HG02840 (cell line): ENCODE data around the gene KRT36.

Experiments used
- ATAC-seq: cut with Tn5 transposase; IDR thresholded peaks from one replicate; pipeline ENCODE4 v1.9.1; 2021; ENCODE audit warnings: mild to moderate bottlenecking, moderate library complexity, moderate number of reproducible peaks; ENCODE audit not compliant: unreplicated experiment, low FRiP score

KRT36 gene

GRCh38 chr17:41522301-41523224, 32.9 kb upstream of the KRT36 start:
- ATAC-seq, result no peak

GRCh38 chr17:41521574-41522261, 32.0 kb upstream of the KRT36 start:
- ATAC-seq, result no peak

DNA sequence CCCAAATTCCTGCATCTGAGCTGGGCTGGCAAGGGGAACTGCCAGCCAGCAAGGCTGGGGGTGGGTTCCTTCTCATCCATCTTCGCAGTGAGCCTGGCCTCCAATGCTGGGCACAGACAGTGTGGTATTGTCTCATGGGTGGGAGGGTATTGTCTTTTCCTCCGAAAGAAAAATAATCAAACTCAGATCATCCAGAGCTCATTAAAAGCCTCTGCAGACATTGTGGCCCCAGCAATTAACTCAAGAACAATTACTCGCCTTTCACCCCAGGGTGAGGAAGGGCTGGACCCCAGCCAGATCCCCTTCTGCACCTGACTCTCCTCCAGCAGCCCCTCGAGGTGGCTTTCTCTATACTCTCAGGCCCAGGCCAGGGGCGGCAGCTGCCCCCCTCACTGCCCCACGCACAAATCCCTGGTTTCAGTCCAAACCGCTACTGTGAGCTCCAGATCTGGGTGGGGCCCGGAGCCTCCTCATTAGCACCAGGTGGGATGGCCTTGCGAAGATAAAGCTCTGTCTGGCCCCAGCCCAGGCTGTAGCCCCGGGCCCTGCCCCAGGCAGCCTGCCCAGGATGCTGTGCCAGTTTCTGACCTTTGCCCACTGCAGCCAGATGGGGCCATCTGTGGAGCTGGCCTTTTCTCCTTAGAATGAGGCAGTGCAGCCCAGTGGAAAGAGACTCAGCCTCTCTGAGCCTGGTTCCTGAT, 31.3 kb upstream of the KRT36 start:
- no peak for ATAC-seq

GRCh38 chr17:41519501-41520224, 30.0 kb upstream of the KRT36 start:
- no peak for ATAC-seq

DNA sequence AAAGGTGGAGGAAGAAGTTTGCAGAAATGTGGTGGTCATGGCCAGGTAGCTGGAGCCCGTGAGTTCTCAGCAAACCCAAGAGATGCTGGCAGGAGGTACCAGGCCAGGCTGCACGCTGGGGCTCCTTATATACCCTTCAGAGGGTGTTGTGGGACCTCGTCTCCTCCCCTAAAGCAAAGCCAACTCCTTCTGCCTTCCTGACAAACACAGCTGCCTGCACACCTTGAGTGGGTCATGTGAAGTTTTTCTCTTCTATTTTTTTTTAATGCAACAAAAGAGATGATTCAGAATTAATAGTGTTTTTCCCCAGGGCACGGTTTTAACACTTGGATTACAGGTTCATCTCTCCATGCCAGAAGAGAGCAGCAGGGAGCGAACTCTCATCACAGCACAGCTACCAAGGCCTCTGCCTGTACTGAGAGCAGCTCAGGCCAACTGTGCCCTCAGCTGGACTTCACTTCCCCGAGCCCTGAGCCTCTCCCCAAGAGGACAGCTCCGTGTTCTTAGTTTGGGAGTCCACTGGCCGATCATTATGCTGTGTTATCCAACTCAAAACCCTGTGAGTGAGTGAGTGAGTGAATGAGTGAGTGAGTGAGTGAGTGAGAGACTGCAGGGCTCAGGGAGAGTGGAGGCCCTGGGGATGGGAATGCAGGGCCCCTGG, 29.2 kb upstream of the KRT36 start, which contains the start of gene KRT15:
KRT15 (minus strand) TSS at position 102 of the 661 bp plus-strand sequence; CDS start at position 39, 63 bp downstream.
- ATAC-seq, result no peak

- no peak for ATAC-seq
These were observed 28.3 kb upstream of the KRT36 start for GRCh38 chr17:41518031-41518430.

GRCh38 chr17:41516830-41517283, 27.1 kb upstream of the KRT36 start:
- ATAC-seq, result no peak

GRCh38 chr17:41516147-41516829, 26.6 kb upstream of the KRT36 start:
- no peak for ATAC-seq

- no peak for ATAC-seq
These were observed 23.4 kb upstream of the KRT36 start for GRCh38 chr17:41513168-41513547.

DNA sequence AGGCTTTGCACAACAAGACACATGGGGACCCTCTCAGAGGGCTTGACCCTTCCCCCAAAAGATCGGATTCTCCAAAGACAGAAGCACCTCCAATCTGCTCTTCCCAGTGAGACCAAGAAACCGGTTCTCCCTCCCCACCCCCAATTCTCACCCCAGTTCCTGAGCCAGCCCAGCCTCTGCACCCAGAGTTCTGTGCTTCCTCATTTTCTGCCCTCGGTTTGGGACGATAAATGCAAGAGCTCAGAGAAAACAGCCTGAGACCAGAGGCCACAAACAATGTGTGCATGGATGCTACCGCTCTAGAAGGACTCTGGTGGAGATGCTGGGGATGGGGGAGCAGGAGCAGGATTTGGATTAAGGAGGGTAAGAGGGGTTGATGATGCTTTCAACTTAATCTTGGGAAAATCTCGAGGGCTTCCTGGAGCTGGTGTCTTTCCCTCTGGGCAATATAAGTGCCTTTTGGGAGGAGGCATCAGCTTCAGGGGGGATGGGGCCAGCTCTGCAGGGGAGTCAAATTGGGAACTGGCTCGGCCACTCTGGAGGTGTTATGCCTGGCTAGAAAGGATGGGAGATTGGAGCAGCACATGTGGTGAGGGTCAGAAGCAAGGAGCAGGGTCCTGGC, 22.9 kb upstream of the KRT36 start:
- ATAC-seq, result no peak

GRCh38 chr17:41511716-41512115, 22.0 kb upstream of the KRT36 start:
- ATAC-seq, result no peak

DNA sequence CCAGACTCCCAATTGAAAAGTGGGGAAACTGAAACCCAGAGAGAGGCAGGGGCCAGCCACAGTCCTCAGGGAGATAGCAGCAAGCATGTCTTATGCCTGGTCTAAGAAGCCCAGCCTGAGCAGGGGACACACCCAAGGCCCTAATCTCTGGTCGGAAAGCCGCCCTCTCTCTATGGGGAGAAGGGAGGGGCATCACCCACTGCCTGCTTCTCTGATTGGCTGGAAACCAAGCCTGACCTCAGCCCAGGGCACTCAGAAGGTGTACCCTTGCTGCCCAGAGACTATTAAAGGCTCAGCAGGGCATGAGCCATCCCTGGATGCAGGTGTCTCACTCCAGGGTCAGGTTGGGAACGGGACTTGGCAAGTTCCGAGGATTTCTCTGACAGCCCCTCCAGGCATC, 21.4 kb upstream of the KRT36 start:
- ATAC-seq, result no peak

DNA sequence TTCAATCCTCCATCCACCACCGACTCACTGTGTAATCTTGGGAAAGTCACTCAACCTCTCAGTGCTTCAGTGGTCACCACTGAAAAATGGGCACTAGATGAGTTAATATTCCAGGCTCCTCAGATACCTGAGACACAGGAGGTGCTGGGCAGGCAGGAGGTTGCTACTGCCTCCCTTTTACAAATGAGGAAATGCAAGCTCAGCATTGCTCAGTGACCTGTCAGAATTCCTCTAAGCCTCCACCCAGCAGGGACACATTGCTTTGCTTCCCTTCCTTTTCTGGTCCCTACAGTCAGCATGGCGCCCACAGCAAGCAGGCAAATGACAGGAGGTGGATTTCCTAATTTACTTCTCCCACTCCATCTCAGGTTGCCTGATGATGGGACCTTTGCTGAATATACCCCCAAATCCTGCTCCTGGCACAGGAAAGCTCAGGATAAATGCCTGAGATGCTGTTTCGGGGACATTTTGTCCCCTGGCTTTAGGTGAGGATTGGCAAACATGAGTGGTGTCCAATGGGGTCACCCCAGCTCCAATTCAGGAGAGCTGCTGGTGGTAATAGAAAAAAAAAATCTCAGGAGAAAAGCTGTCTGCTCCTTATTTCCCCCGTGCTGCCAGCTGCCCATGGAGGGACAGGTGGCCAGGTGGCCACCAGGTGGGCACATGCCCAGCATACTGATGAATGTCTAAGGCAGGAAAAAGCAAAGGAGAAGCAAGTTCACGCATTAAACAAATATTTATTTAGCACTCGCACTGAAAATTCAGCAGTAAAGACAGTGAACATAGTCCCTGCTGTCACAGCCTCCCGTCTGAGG, 20.7 kb upstream of the KRT36 start:
- ATAC-seq, result no peak

DNA sequence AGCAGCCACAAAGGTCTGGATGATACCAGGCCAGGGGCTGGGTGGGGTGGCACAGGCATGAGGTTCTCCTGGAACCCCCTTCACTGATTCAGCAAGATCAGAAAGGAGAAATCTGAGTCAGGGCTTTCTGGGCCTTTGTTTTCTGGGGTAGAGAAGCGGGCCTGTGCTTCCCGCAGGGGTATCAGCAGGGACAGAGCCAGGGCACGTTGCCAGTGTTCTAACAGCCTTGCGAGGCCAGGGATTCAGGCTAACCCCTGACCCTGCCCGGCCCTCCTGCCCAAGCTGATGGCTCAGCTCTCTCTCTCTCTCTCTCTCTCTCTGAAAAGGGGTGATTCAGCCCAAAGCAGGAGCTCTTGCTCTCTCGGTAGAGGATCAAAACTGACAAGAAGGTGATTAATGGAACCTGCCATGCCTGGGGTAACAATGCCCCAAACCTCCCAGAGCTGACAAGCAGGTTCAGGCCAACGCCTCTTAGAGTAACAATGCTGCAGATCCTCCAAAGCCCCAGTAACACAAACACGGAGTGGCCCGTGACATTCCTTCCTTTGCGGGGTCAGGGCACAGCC, 17.7 kb upstream of the KRT36 start:
- ATAC-seq, result no peak

- no peak for ATAC-seq
These were observed 16.4 kb upstream of the KRT36 start for GRCh38 chr17:41505809-41506767.

DNA sequence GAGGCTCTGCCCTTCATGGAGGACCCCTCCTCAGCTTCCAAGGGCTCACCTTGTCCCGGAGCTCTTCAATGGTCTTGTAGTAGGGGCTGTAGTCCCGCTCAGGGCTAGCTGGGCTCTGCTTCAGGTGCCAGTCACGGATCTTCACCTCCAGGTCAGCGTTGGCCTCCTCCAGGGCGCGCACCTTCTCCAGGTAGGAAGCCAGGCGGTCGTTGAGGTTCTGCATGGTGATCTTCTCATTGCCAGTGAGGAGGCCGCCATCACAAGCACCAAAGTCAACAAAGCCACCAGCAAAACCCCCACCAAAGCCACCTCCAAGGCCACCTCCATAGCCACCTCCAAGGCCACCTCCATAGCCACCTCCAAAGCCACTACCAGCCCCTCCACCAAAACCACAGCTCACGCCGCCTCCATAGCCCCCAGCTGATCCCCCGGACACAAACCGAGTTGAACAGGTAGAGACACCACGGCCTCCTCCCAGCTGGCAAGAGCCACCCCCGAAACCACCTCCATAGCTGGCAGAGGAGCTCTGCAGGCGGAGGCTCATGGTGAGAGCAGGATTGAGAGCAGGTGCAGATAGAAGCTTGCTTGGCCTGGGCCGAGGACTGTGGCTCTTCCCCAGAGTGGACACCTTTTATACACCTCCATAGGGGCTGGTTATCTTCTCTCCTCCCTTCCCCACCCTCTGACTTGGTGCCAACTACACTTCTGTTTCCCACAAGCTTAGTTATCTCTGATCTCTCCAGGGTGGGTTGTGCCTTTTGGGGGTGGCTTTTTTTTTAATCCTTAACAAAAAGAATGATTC, 15.5 kb upstream of the KRT36 start, which contains the start of gene KRT13:
KRT13 (minus strand) TSS at position 606 of the 802 bp plus-strand sequence; CDS start at position 544, 62 bp downstream.
- no peak for ATAC-seq
